HepG2 (cell line): ENCODE results near the gene CNTRL.

Experiments used
- POLR2AphosphoS5 ChIP-seq: IDR thresholded peaks from 2 replicates; pipeline ENCODE4 v1.6.1; 2012; ENCODE audit warnings: low read depth, low read length
- SIN3A ChIP-seq: IDR thresholded peaks from 2 replicates; pipeline ENCODE4 v1.6.1; 2011; ENCODE audit warnings: low read depth, mild to moderate bottlenecking, control low read depth, low read length, borderline replicate concordance

DNA sequence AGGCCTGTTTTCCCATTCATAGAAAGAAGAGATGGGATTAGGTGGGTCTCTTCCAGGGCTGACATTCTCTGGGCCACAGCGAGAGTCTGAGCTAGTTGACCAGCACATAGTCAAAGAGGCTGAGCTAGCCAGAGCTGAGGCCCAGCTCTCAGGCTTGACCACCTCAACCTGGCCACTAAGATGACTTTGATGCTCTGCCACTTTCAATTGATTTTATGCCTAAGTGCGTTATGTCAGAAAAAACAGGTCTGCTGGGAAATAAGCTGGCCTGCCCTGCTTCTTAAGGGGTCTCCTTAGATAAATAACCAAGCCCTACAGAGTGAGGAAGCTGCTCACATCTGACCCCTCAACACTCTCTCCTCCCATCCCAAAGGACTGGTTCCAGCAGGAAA is 146.9 kb downstream of the CNTRL start:
- TF ChIP-seq SIN3A, result no peak
- TF ChIP-seq POLR2AphosphoS5, result no peak
